Measurements from ENCODE around the gene DBT.

DNA sequence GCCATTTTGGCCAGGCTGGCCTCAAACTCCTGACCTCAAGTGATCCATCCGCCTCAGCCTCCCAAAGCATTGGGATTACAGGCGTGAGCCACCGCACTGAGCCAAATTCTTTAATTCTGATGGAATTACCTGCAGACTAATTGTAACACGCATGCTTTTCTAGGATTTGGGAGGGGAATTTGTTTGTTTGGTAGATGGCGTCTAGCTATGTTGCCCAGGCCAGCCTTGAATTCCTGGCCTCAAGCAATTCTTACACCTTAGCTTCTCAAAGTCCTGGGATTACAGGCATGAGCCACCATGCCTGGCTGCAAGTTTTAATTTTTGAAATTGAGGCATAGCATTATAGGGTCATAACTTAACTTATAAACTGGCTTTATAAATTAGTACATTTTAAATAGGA is 35.0 kb upstream of the DBT start:
- TF ChIP-seq, protein P1, sequence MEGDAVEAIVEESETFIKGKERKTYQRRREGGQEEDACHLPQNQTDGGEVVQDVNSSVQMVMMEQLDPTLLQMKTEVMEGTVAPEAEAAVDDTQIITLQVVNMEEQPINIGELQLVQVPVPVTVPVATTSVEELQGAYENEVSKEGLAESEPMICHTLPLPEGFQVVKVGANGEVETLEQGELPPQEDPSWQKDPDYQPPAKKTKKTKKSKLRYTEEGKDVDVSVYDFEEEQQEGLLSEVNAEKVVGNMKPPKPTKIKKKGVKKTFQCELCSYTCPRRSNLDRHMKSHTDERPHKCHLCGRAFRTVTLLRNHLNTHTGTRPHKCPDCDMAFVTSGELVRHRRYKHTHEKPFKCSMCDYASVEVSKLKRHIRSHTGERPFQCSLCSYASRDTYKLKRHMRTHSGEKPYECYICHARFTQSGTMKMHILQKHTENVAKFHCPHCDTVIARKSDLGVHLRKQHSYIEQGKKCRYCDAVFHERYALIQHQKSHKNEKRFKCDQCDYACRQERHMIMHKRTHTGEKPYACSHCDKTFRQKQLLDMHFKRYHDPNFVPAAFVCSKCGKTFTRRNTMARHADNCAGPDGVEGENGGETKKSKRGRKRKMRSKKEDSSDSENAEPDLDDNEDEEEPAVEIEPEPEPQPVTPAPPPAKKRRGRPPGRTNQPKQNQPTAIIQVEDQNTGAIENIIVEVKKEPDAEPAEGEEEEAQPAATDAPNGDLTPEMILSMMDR (IDR thresholded peaks at IDR 0.05): no peak
- no peak for TF ChIP-seq POLR2A (IDR thresholded peaks at IDR 0.05)

All from heart left ventricle (tissue), 13 donors.